Keratinocyte (primary cell): Measurements from ENCODE around the gene THOC3.
"Not testable (repeated sequence)": the region's sequence is repeated elsewhere in the genome, so short reads cannot be mapped to it uniquely, and the experiment has no call there.

Source experiments
- EZH2 ChIP-seq: IDR thresholded peaks from one replicate; pipeline ENCODE4 v1.6.1; 2012; ENCODE audit warnings: inconsistent platforms, mild to moderate bottlenecking, low read length, moderate library complexity
- TF ChIP-seq, protein P1 (sequence below), 3 experiments: IDR thresholded peaks in 1 of 3; conservative IDR thresholded peaks in 1 of 3; optimal IDR thresholded peaks in 1 of 3; 2 replicates in 2 of 3; 3 replicates in 1 of 3; pipeline versions ENCODE3 to v1.5.1; 2011; ENCODE audit warnings: low read length in 3 of 3, mild to moderate bottlenecking in 3 of 3, moderate library complexity in 2 of 3, control low read depth in 1 of 3, inconsistent platforms in 1 of 3; ENCODE audit not compliant: insufficient read depth in 2 of 3; ENCODE audit errors: extremely low read depth in 1 of 3

DNA sequence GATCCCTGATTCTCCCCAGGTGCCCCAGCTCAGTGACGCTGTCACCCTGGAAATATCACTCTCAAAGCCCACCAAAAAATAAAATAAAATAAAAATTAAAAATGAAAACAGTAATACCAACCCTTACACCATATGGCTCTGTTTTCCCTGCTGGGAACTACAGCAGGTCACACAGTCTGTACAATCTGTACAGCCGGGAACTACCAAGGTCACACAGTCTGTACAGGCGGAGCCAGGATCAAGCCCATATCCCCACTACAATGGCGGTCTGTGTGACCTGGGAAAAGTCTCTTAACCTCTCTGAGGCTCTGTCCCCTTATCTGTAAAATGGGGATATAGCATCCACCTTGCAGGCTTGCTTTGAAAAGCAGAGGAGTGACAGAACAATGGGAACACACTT is 29.4 kb upstream of the THOC3 start:
- not testable (repeated sequence) for TF ChIP-seq EZH2
- TF ChIP-seq, protein P1, sequence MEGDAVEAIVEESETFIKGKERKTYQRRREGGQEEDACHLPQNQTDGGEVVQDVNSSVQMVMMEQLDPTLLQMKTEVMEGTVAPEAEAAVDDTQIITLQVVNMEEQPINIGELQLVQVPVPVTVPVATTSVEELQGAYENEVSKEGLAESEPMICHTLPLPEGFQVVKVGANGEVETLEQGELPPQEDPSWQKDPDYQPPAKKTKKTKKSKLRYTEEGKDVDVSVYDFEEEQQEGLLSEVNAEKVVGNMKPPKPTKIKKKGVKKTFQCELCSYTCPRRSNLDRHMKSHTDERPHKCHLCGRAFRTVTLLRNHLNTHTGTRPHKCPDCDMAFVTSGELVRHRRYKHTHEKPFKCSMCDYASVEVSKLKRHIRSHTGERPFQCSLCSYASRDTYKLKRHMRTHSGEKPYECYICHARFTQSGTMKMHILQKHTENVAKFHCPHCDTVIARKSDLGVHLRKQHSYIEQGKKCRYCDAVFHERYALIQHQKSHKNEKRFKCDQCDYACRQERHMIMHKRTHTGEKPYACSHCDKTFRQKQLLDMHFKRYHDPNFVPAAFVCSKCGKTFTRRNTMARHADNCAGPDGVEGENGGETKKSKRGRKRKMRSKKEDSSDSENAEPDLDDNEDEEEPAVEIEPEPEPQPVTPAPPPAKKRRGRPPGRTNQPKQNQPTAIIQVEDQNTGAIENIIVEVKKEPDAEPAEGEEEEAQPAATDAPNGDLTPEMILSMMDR (optimal IDR thresholded peaks at IDR 0.05 in 1 of 3, IDR thresholded peaks at IDR 0.05 in 1 of 3, conservative IDR thresholded peaks at IDR 0.05 in 1 of 3; ENCODE audit: extremely low read depth in 1 of 3, insufficient read depth in 2 of 3, low read length in 3 of 3) = not testable (repeated sequence)
